H1 (cell line): Measurements from ENCODE around the gene TMEM225. TPM values are rescaled to one million over a fixed set of nuclear protein-coding genes. Genes with fewer than 3 reads are reported as not detected.

Experiments used
- CTCF ChIA-PET: fragments of 300-600 bp; sonication (Branson Sonifier 250); formaldehyde crosslinking; loops from one replicate; lab custom pipeline; 2021; ENCODE audit not compliant: partially characterized antibody; lab: Charles Lee
- POLR2A ChIA-PET: fragments of 300-600 bp; sonication (Branson Sonifier 250); formaldehyde crosslinking; loops from one replicate; lab custom pipeline; 2021; ENCODE audit warnings: inconsistent platforms; ENCODE audit not compliant: partially characterized antibody; lab: Charles Lee
- DNase-seq, 2 experiments: peaks; one replicate each; pipeline versions ENCODE4 v3.0.0 to v3.0.0-alpha.2; 2010 to 2022; ENCODE audit warnings: low spot score in 2 of 2, low read depth in 1 of 2, mixed read lengths in 1 of 2
- FAIRE-seq: peaks from 2 replicates; lab custom pipeline; 2011; peaks lifted over from hg19 to GRCh38; lab: Jason Lieb, UNC
- H2AFZ ChIP-seq: 2 replicates; pipeline ENCODE4 v1.8.1; 2012; ENCODE audit warnings: low read length, inconsistent platforms
- H2AK5ac ChIP-seq: 2 replicates; pipeline ENCODE4 v1.6.1; 2013; ENCODE audit warnings: low read depth, low read length
- H2BK120ac ChIP-seq: replicated peaks from 2 replicates; pipeline ENCODE3; 2013; ENCODE audit warnings: low read depth, low read length, inconsistent platforms
- H2BK12ac ChIP-seq: 2 replicates; pipeline ENCODE4 v1.6.1; 2013; ENCODE audit warnings: low read depth, low read length
- H2BK15ac ChIP-seq: 2 replicates; pipeline ENCODE4 v1.6.1; 2013; ENCODE audit warnings: low read length
- H2BK20ac ChIP-seq: 2 replicates; pipeline ENCODE4 v1.6.1; 2013; ENCODE audit warnings: low read length
- H2BK5ac ChIP-seq: 2 replicates; pipeline ENCODE4 v1.6.1; 2013; ENCODE audit warnings: low read depth, low read length
- H3K14ac ChIP-seq: 2 replicates; pipeline ENCODE4 v1.6.1; 2013; ENCODE audit warnings: inconsistent platforms; ENCODE audit not compliant: insufficient read length
- H3K18ac ChIP-seq: 2 replicates; pipeline ENCODE4 v1.6.1; 2013; ENCODE audit warnings: low read length; ENCODE audit errors: extremely low read depth
- H3K23ac ChIP-seq: 2 replicates; pipeline ENCODE4 v1.6.1; 2013; ENCODE audit warnings: inconsistent platforms; ENCODE audit not compliant: insufficient read length
- H3K23me2 ChIP-seq: 2 replicates; pipeline ENCODE4 v1.6.1; 2013; ENCODE audit warnings: low read depth, low read length
- H3K27ac ChIP-seq: 2 replicates; pipeline ENCODE4 v1.6.1; 2011; ENCODE audit warnings: low read depth, low read length, inconsistent platforms
- H3K27me3 ChIP-seq, 4 experiments: replicated peaks in 1 of 4; 1 replicate in 1 of 4; 2 replicates in 3 of 4; pipeline versions ENCODE4 v1.6.1 to v1.8.1; 2011 to 2013; ENCODE audit warnings: low read length in 3 of 4, mild to moderate bottlenecking in 3 of 4, inconsistent platforms in 2 of 4, mixed read lengths in 2 of 4, moderate library complexity in 1 of 4; ENCODE audit not compliant: control insufficient read depth in 3 of 4, insufficient read depth in 3 of 4; ENCODE audit errors: extremely low read depth in 1 of 4
- H3K36me3 ChIP-seq, 4 experiments: 2 replicates each; pipeline versions ENCODE4 v1.6.1 to v1.8.1; 2011 to 2013; ENCODE audit warnings: mild to moderate bottlenecking in 4 of 4, low read length in 3 of 4, moderate library complexity in 2 of 4, control low read depth in 1 of 4, inconsistent platforms in 1 of 4; ENCODE audit not compliant: insufficient read depth in 4 of 4, control insufficient read depth in 2 of 4
- H3K4ac ChIP-seq: replicated peaks from 2 replicates; pipeline ENCODE3; 2013; ENCODE audit warnings: low read length, low read depth, mixed read lengths, inconsistent platforms; ENCODE audit not compliant: insufficient read length
- H3K4me1 ChIP-seq, 4 experiments: replicated peaks in 1 of 4; 1 replicate in 1 of 4; 2 replicates in 3 of 4; pipeline versions ENCODE4 v1.6.1 to v1.8.1; 2011 to 2013; ENCODE audit warnings: low read length in 3 of 4, inconsistent platforms in 2 of 4, mixed read lengths in 1 of 4; ENCODE audit not compliant: insufficient read depth in 4 of 4, control insufficient read depth in 3 of 4
- H3K4me2 ChIP-seq, 2 experiments: 2 replicates each; pipeline versions ENCODE4 v1.6.1 to v1.8.1; 2011 to 2013; ENCODE audit warnings: low read depth in 2 of 2, low read length in 2 of 2, control low read depth in 1 of 2, inconsistent platforms in 1 of 2, mild to moderate bottlenecking in 1 of 2; ENCODE audit not compliant: insufficient read depth in 1 of 2
- H3K4me3 ChIP-seq, 4 experiments: fragments of 200-600, 300-600 bp in 1 of 4; sonication (generic), shearing (Covaris generic), sonication (Bioruptor Twin) in 1 of 4; 2 replicates each; pipeline versions ENCODE4 v1.5.1 to v1.8.1; 2011 to 2016; ENCODE audit warnings: low read length in 4 of 4, low read depth in 3 of 4, control low read depth in 2 of 4, inconsistent platforms in 2 of 4, mild to moderate bottlenecking in 2 of 4, mixed read lengths in 1 of 4, moderate library complexity in 1 of 4; ENCODE audit not compliant: insufficient read depth in 2 of 4; ENCODE audit errors: extremely low read depth in 1 of 4
- H3K56ac ChIP-seq: replicated peaks from 2 replicates; pipeline ENCODE3; 2013; ENCODE audit warnings: low read depth, mild to moderate bottlenecking, mixed read lengths, low read length, inconsistent platforms; ENCODE audit not compliant: insufficient read length
- H3K79me1 ChIP-seq: 2 replicates; pipeline ENCODE4 v1.6.1; 2013; ENCODE audit warnings: low read depth, low read length, control low read depth
- H3K79me2 ChIP-seq, 2 experiments: 2 replicates each; pipeline versions ENCODE4 v1.6.1 to v1.8.1; 2012 to 2013; ENCODE audit warnings: low read length in 2 of 2, mild to moderate bottlenecking in 2 of 2, inconsistent platforms in 1 of 2; ENCODE audit not compliant: insufficient read depth in 2 of 2, control insufficient read depth in 1 of 2
- H3K9ac ChIP-seq, 4 experiments: replicated peaks in 1 of 4; 1 replicate in 1 of 4; 2 replicates in 3 of 4; pipeline versions ENCODE4 v1.6.1 to v1.8.1; 2011 to 2013; ENCODE audit warnings: low read depth in 3 of 4, low read length in 3 of 4, control low read depth in 2 of 4, mild to moderate bottlenecking in 2 of 4, moderate library complexity in 2 of 4, inconsistent platforms in 1 of 4; ENCODE audit errors: extremely low read depth in 1 of 4
- H3K9me3 ChIP-seq, 2 experiments: 2 replicates each; pipeline versions ENCODE4 v1.6.1 to v1.8.1; 2012 to 2013; ENCODE audit warnings: mild to moderate bottlenecking in 2 of 2, moderate library complexity in 2 of 2, control low read depth in 1 of 2, inconsistent platforms in 1 of 2, low read depth in 1 of 2, low read length in 1 of 2, mixed read lengths in 1 of 2; ENCODE audit not compliant: insufficient read depth in 2 of 2
- H4K20me1 ChIP-seq, 2 experiments: replicated peaks in 1 of 2; 2 replicates each; pipeline versions ENCODE3 to v1.8.1; 2011 to 2013; ENCODE audit warnings: inconsistent platforms in 2 of 2, low read length in 2 of 2, mild to moderate bottlenecking in 1 of 2; ENCODE audit not compliant: insufficient read depth in 2 of 2, control insufficient read depth in 1 of 2
- H4K5ac ChIP-seq: 2 replicates; pipeline ENCODE4 v1.6.1; 2013; ENCODE audit warnings: low read length, low read depth, mixed read lengths, inconsistent platforms; ENCODE audit not compliant: insufficient read length
- H4K8ac ChIP-seq: 2 replicates; pipeline ENCODE4 v1.8.0; 2013; ENCODE audit warnings: mild to moderate bottlenecking, moderate library complexity, low read length, inconsistent platforms; ENCODE audit not compliant: insufficient read depth; ENCODE audit errors: extremely low read depth
- H4K91ac ChIP-seq: replicated peaks from 2 replicates; pipeline ENCODE3; 2013; ENCODE audit warnings: low read length, mixed read lengths, inconsistent platforms; ENCODE audit not compliant: insufficient read length
- EGR1 ChIP-seq: IDR thresholded peaks from 2 replicates; pipeline ENCODE4 v1.6.1; 2011; ENCODE audit warnings: low read depth, low read length, borderline replicate concordance
- EP300 ChIP-seq, 2 experiments: IDR thresholded peaks; 1 replicate in 1 of 2; 2 replicates in 1 of 2; pipeline ENCODE4 v1.6.1; 2011 to 2012; ENCODE audit warnings: low read depth in 2 of 2, low read length in 2 of 2, mild to moderate bottlenecking in 2 of 2, borderline replicate concordance in 1 of 2, inconsistent platforms in 1 of 2, moderate library complexity in 1 of 2
- NRF1 ChIP-seq: IDR thresholded peaks from 2 replicates; pipeline ENCODE4 v1.6.1; 2011; ENCODE audit warnings: mild to moderate bottlenecking, low read depth, low read length, improper control_type of control experiment
- RXRA ChIP-seq: IDR thresholded peaks from 2 replicates; pipeline ENCODE4 v1.6.1; 2011; ENCODE audit warnings: low read depth, mild to moderate bottlenecking, low read length, moderate library complexity; ENCODE audit not compliant: insufficient read depth
- WGBS, 2 experiments: shearing (Covaris generic) in 1 of 2; methylation state at CpG; one replicate each; pipeline versions ENCODE4 v1.1.6 to v1.1.7; 2013 to 2015; ENCODE audit warnings: low lambda C conversion rate in 2 of 2, mixed read lengths in 2 of 2, inconsistent platforms in 1 of 2, low coverage in 1 of 2, missing lambda C conversion rate in 1 of 2; ENCODE audit not compliant: insufficient replicate concordance in 2 of 2, insufficient coverage in 1 of 2, insufficient read length in 1 of 2; ENCODE audit errors: extremely low coverage in 1 of 2, missing lambda C conversion rate in 1 of 2; 5-methylcytosine and 5-hydroxymethylcytosine counted together
- polyA plus RNA-seq, 7 experiments: library from polyadenylated mRNA; depleted of rRNA in 3 of 7; stranded (reverse) in 5 of 7; unstranded in 2 of 7; fragments of >200 nt in 5 of 7; fragments of 200-250 nt in 2 of 7; gene quantifications; 1 replicate in 5 of 7; 2 replicates in 1 of 7; 4 replicates in 1 of 7; pipeline versions ENCODE4 v1.2.1 to v1.2.3, GENCODE V29; 2011 to 2013; ENCODE audit warnings: missing spikeins in 2 of 7, mixed read lengths in 2 of 7
- total RNA-seq: library from RNA; stranded (reverse); fragmentation: NEBNext Ultra II Directional; extraction: Animal tissue kit (Norgen Biotek cat#: 25700); gene quantifications from 2 replicates; pipeline ENCODE4 v1.2.1, GENCODE V29; 2021

The TMEM225 gene
- total and polyA plus RNA-seq, 2 of the 8 experiments (the other 6 are each of a cell fraction or from before 2014, with no cell fraction given): not detected

GRCh38 chr11:123853038-123853437 is 32.4 kb downstream of the TMEM225 start:
- Histone ChIP-seq H2BK15ac (no peak overlapping the region), H3K56ac (no peak overlapping the region), H3K27ac (no peak overlapping the region), H3K79me2 (no peaks in the 10 kb centered on the region), H3K14ac (no peak overlapping the region), H3K23ac (no peak overlapping the region), H3K4me3 (no peak overlapping the region), H2BK5ac (peak overlapping the region; percentile 6; the same call in 1 of the 2 replicates), H2BK120ac (no peak overlapping the region), H4K5ac (no peak overlapping the region)
- DNase-seq: no peak
- WGBS, 2 experiments: 86% methylated on average over 2 of the region's 2 CpGs; no CpG with 5 or more reads in 1 of the 2 experiments
- TF ChIP-seq EGR1: no peak
- TF ChIP-seq NRF1: no peak
- TF ChIP-seq EP300 (IDR thresholded peaks at IDR 0.05; ENCODE audit: borderline replicate concordance in 1 of 2, low read depth in 2 of 2, low read length in 2 of 2): no peak
- no peak for TF ChIP-seq RXRA
- TF ChIP-seq, all 59 proteins: peak for 0
- Histone ChIP-seq H3K23me2 (no peaks in the 10 kb centered on the region), H3K9ac (no peak overlapping the region), H2BK20ac (no peak overlapping the region), H2AFZ (no peak overlapping the region), H3K4me1 (peaks cover 0 to 4% (median 0%) of the 10 kb centered on the region in 4 experiments; a peak in 4 of 7 replicates), H4K8ac (no peak overlapping the region), H3K18ac (peak overlapping the region; percentile 55; the same call in 1 of the 2 replicates), H4K20me1 (no peaks in the 10 kb centered on the region), H3K4me2 (no peak overlapping the region), H2BK12ac (peak overlapping the region; percentile 11; the same call in 1 of the 2 replicates), H2AK5ac (no peak overlapping the region), H3K9me3 (peaks cover 6 to 12% of the 10 kb centered on the region in 2 experiments; a peak in 1 of 4 replicates), H4K91ac (peak overlapping the region; percentile 62), H3K36me3 (no peaks in the 10 kb centered on the region), H3K79me1 (no peaks in the 10 kb centered on the region), H3K27me3 (no peaks in the 10 kb centered on the region), H3K4ac (no peak overlapping the region)
- FAIRE-seq: no peak
- CTCF ChIA-PET: no interaction called here
- POLR2A ChIA-PET: no interaction called here
